G401 (cell line): Measurements from ENCODE around the gene GYPB. TPM values are rescaled to one million over a fixed set of nuclear protein-coding genes. Genes with fewer than 3 reads are reported as not detected.
"Not testable (repeated sequence)": the region's sequence is repeated elsewhere in the genome, so short reads cannot be mapped to it uniquely, and the experiment has no call there.

Source experiments
- DNase-seq: peaks from one replicate; pipeline ENCODE4 v3.0.0-alpha.2; 2015; ENCODE audit warnings: low spot score
- in situ Hi-C: cut with HindIII; loops from 2 replicates; pipeline ENCODE4 v1.10.0; 2016; ENCODE audit warnings: low sequenced_read_pairs, mixed read lengths
- total RNA-seq: library from RNA; depleted of rRNA; stranded (reverse); fragments of >200 nt; shearing (Covaris generic); gene quantifications from 2 replicates; pipeline ENCODE4 v1.2.3, GENCODE V29; 2014; rRNA removed

The GYPB gene
- total RNA-seq, 1 experiment from 2014 or later: not detected

DNA sequence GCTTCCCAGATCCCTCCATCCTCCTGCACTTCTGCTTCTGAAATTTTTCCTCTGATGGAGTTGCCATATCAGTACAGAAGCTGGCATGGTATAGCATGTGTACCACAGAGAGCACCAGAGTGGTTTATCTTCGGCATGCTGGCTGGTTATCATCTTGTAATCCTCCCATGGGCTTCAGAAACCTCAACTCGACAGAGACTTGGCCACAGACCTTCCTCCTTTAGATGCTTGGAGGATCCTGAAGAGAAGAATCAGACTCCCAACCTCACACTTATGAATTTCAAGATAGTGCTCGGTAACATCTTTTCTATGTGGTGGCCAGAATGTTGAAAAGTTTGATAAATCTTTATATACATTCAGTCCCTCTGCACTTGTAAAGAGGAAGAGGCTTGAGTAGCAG is 63.9 kb downstream of the GYPB start:
- DNase-seq, in situ Hi-C loops: not testable (repeated sequence)

DNA sequence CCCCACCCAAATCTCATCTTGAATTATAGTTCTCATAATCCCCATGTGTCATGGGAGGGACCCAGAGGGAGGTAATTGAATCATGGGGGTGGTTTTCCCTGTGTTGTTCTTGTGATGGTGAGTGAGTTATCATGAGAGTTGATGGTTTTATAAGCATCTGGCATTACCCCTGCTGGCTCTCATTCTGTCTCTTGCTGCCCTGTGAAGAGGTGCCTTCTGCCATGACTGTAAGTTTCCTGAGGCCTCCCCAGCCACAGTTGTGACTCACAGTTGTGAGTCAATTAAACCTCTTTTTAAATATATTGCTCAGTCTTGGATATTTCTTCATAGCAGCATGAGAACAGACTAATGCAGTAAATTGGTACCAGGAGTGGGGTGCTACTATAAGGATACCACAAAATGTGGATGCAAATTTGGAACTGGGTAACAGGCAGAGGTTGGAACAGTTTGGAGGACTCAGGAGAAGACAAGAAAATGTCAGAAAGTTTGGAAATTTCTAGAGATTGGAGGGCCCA is 67.7 kb downstream of the GYPB start:
- in situ Hi-C loops, DNase-seq: not testable (repeated sequence)

DNA sequence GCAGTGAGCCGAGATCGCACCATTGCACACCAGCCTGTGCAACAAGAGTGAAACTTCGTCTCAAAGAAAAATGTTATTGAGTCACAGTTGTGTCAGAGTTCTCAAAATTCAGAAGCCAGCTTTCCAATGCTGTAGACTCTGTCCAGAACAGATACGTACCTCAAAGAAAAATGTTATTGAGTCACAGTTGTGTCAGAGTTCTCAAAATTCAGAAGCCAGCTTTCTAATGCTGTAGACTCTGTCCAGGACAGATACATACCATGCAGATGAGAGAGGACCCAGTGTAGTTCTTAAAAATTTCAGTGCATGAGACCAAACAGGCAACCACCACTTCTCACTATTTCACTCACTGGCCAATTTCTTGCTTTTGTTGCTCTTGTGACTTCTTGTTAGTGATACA is 68.2 kb downstream of the GYPB start:
- DNase-seq, in situ Hi-C loops: not testable (repeated sequence)

DNA sequence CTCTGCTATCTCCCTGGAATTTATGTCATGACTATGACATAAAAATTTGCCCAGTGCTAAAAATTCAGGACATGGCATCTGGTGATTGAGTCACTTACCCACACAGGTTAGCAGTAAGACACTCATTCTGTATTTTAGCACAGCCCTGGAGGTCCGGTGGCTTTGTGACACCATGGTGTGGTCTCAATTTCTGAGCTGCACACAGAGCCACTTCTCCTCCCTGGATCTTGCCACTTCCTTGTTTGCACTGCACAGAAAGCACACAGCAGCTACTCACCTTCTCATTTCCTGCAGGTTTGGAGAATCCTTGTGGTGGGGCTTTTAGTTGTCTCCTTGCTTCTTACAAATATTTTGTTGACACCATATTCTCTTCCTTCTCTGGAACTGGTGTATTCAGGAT is 69.0 kb downstream of the GYPB start:
- in situ Hi-C loops, DNase-seq: not testable (repeated sequence)

DNA sequence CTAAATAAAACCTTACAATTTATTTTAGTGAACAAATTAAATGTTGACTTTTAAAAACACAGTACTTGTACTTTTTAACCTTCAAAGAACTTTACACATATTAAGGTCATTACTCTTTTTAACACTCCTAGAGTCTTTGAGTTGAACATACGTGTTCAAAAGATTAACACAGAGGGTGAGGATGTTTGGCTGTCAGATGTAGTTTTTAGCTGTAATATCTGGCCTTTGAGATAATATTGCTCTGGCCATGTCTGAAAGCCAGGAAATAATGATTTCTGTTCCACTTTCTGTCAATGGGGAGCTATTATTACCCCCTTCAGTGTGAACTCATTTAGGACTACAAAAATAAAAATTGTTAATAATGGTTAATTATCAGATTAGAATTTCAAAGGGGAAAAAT is 71.7 kb downstream of the GYPB start:
- in situ Hi-C loops, DNase-seq: not testable (repeated sequence)

Other genes starting within 250 kb of the GYPB start
- not detected in 2 replicates for gene GYPE, start 113.8 kb downstream of the GYPB start, total RNA-seq
- not detected in 2 replicates for gene GYPA, start 121.3 kb upstream of the GYPB start, total RNA-seq